Jurkat, Clone E6-1 (cell line): ENCODE results near the gene CDH4.

Experiments used
- DNase-seq: peaks from one replicate; pipeline ENCODE4 v3.0.0-alpha.2; 2011; ENCODE audit warnings: low read depth, low spot score
- H3K4me3 ChIP-seq: 2 replicates; pipeline ENCODE4 v1.5.1; 2011; ENCODE audit warnings: mild to moderate bottlenecking, low read length, control low read depth, moderate library complexity

The CDH4 gene

GRCh38 chr20:61514805-61515505, 262.9 kb downstream of the CDH4 start:
- no peak for DNase-seq
- H3K4me3 ChIP-seq, result no peak overlapping the region

- no peak for DNase-seq
- no peak overlapping the region for H3K4me3 ChIP-seq
These were observed 263.9 kb downstream of the CDH4 start for GRCh38 chr20:61515922-61516321.

- no peak overlapping the region for H3K4me3 ChIP-seq
- DNase-seq, result no peak
These were observed 264.5 kb downstream of the CDH4 start for GRCh38 chr20:61516346-61517208.

GRCh38 chr20:61517419-61517818, 265.4 kb downstream of the CDH4 start:
- DNase-seq, result no peak
- H3K4me3 ChIP-seq, result no peak overlapping the region

GRCh38 chr20:61518424-61518951, 266.4 kb downstream of the CDH4 start:
- no peak overlapping the region for H3K4me3 ChIP-seq
- DNase-seq, result no peak

GRCh38 chr20:61519488-61519887, 267.4 kb downstream of the CDH4 start:
- no peak for DNase-seq
- H3K4me3 ChIP-seq, result no peak overlapping the region

- H3K4me3 ChIP-seq, result no peak overlapping the region
- no peak for DNase-seq
These were observed 268.2 kb downstream of the CDH4 start for GRCh38 chr20:61520076-61520892.

- no peak overlapping the region for H3K4me3 ChIP-seq
- no peak for DNase-seq
These were observed 268.9 kb downstream of the CDH4 start for GRCh38 chr20:61520893-61521460.

- no peak for DNase-seq
- no peak overlapping the region for H3K4me3 ChIP-seq
These were observed 269.8 kb downstream of the CDH4 start for GRCh38 chr20:61521687-61522420.

GRCh38 chr20:61522498-61523090, 270.5 kb downstream of the CDH4 start:
- H3K4me3 ChIP-seq, result no peak overlapping the region
- DNase-seq, result no peak

- H3K4me3 ChIP-seq, result no peak overlapping the region
- DNase-seq, result no peak
These were observed 271.1 kb downstream of the CDH4 start for GRCh38 chr20:61523145-61523544.

- no peak overlapping the region for H3K4me3 ChIP-seq
- DNase-seq, result no peak
These were observed 273.0 kb downstream of the CDH4 start for GRCh38 chr20:61524951-61525666.

- no peak overlapping the region for H3K4me3 ChIP-seq
- DNase-seq, result no peak
These were observed 273.8 kb downstream of the CDH4 start for GRCh38 chr20:61525781-61526431.

GRCh38 chr20:61526907-61527306, 274.8 kb downstream of the CDH4 start:
- no peak for DNase-seq
- H3K4me3 ChIP-seq, result no peak overlapping the region

GRCh38 chr20:61527626-61528025, 275.6 kb downstream of the CDH4 start:
- no peak for DNase-seq
- H3K4me3 ChIP-seq, result no peak overlapping the region

GRCh38 chr20:61528591-61528990, 276.5 kb downstream of the CDH4 start:
- no peak overlapping the region for H3K4me3 ChIP-seq
- DNase-seq, result no peak

- no peak overlapping the region for H3K4me3 ChIP-seq
- DNase-seq, result no peak
These were observed 277.3 kb downstream of the CDH4 start for GRCh38 chr20:61529354-61529753.
